Medulla oblongata (tissue), 1 donor: Measurements from ENCODE around the gene SLC35D2.

Experiments
- DNase-seq: peaks from one replicate; pipeline ENCODE4 v3.0.0-alpha.2; 2015; ENCODE audit errors: extremely low spot score

SLC35D2 gene

GRCh38 chr9:96383165-96383942 lies at the start of gene SLC35D2:
Gene SLC35D2, minus strand, starts transcription at chr9:96383711. Its CDS starts 77 bp downstream, at chr9:96383634.
- DNase-seq, result peak; percentile 44

GRCh38 chr9:96430377-96430776 lies 46.9 kb upstream of the SLC35D2 start:
- DNase-seq, result no peak

- DNase-seq, result no peak
Measured at GRCh38 chr9:96429732-96430131, 46.2 kb upstream of the SLC35D2 start.

GRCh38 chr9:96425500-96426169 lies 42.1 kb upstream of the SLC35D2 start:
- no peak for DNase-seq

GRCh38 chr9:96423985-96424336 lies 40.5 kb upstream of the SLC35D2 start:
- no peak for DNase-seq

GRCh38 chr9:96423322-96423984 lies 39.9 kb upstream of the SLC35D2 start:
- no peak for DNase-seq

- peak; percentile 24 for DNase-seq
Measured at GRCh38 chr9:96420468-96421219, 37.1 kb upstream of the SLC35D2 start.

- peak; percentile 23 for DNase-seq
Measured at GRCh38 chr9:96419691-96419969, 36.1 kb upstream of the SLC35D2 start.

GRCh38 chr9:96418920-96419690 lies 35.6 kb upstream of the SLC35D2 start:
- DNase-seq, result peak; percentile 64

- DNase-seq, result peak; percentile 98
Measured at GRCh38 chr9:96418083-96418919, 34.8 kb upstream of the SLC35D2 start, which contains the start of gene ZNF367. Gene ZNF367, minus strand, starts transcription at chr9:96418370. Its CDS starts 338 bp downstream, at chr9:96418032.

- peak; percentile 31 for DNase-seq
Measured at GRCh38 chr9:96417661-96418082, 34.2 kb upstream of the SLC35D2 start.

- DNase-seq, result peak; percentile 88
Measured at GRCh38 chr9:96417051-96417586, 33.6 kb upstream of the SLC35D2 start.

- peak; percentile 87 for DNase-seq
Measured at GRCh38 chr9:96413302-96414221, 30.1 kb upstream of the SLC35D2 start.

GRCh38 chr9:96412174-96412913 lies 28.8 kb upstream of the SLC35D2 start:
- DNase-seq, result no peak

- DNase-seq, result no peak
Measured at GRCh38 chr9:96411129-96411838, 27.8 kb upstream of the SLC35D2 start.

- DNase-seq, result no peak
Measured at GRCh38 chr9:96408409-96409280, 25.1 kb upstream of the SLC35D2 start.
